Gastroesophageal sphincter (tissue), 4 donors: Measurements from ENCODE around the gene RASSF5. TPM values are rescaled to one million over a fixed set of nuclear protein-coding genes. Genes with fewer than 3 reads are reported as not detected.

Experiments used
- ATAC-seq: fragments of 150-250 bp; one replicate; pipeline ENCODE4 v1.9.1; 2016; ENCODE audit warnings: mild to moderate bottlenecking, moderate library complexity
- H3K27ac ChIP-seq, 4 donors: fragments of 200-600 bp; sonication (generic) in 3 of 4; 1 replicate in 3 of 4; 2 replicates in 1 of 4; pipeline ENCODE4 v1.5.1; 2016 to 2019
- H3K27me3 ChIP-seq: fragments of 200-600 bp; sonication (generic); one replicate; pipeline ENCODE4 v1.5.1; 2019
- H3K36me3 ChIP-seq, 2 donors: fragments of 200-600 bp; sonication (generic); one replicate each; pipeline ENCODE4 v1.5.1; 2019; ENCODE audit warnings: control low read depth in 1 of 2
- H3K4me1 ChIP-seq, 3 donors: fragments of 200-600 bp; sonication (generic); 1 replicate in 2 of 3; 2 replicates in 1 of 3; pipeline ENCODE4 v1.5.1; 2016 to 2019; ENCODE audit warnings: control low read depth in 2 of 3
- H3K4me3 ChIP-seq, 2 donors: fragments of 200-600 bp; sonication (generic); one replicate each; pipeline ENCODE4 v1.5.1; 2019; ENCODE audit warnings: mild to moderate bottlenecking in 1 of 2, moderate library complexity in 1 of 2
- H3K9me3 ChIP-seq, 3 donors: fragments of 200-600 bp; sonication (generic); one replicate each; pipeline ENCODE4 v1.5.1; 2017 to 2019; ENCODE audit warnings: control low read depth in 2 of 3
- EP300 ChIP-seq: sonication (generic); formaldehyde crosslinking; IDR thresholded peaks from one replicate; pipeline ENCODE4 v1.6.1; 2017; ENCODE audit warnings: antibody characterized with exemption, mild to moderate bottlenecking
- POLR2A ChIP-seq, 2 donors: fragments of 450-650 bp; IDR thresholded peaks; one replicate each; pipeline ENCODE4 v1.6.1; 2017; ENCODE audit warnings: antibody characterized with exemption in 2 of 2, mild to moderate bottlenecking in 2 of 2, moderate library complexity in 1 of 2
- POLR2AphosphoS5 ChIP-seq: sonication (generic); formaldehyde crosslinking; IDR thresholded peaks from one replicate; pipeline ENCODE4 v1.6.1; 2017; ENCODE audit warnings: antibody characterized with exemption
- WGBS, 2 donors: methylation state at CpG; one replicate each; pipeline ENCODE4 v1.1.5; 2018; ENCODE audit warnings: low coverage in 1 of 2; 5-methylcytosine and 5-hydroxymethylcytosine counted together
- total RNA-seq, 4 donors: library from RNA; depleted of rRNA; stranded (reverse); fragments of >200 nt; gene quantifications; one replicate each; pipeline ENCODE4 v1.1.0, GENCODE V29; 2016
- TF ChIP-seq, protein P1 (sequence below), 4 experiments: fragments of 200-600 bp in 2 of 4; fragments of 450-650 bp in 2 of 4; sonication (generic) in 1 of 4; IDR thresholded peaks; one replicate each; pipeline ENCODE4 v1.5.1; 2017 to 2019; ENCODE audit warnings: antibody characterized with exemption in 4 of 4, mild to moderate bottlenecking in 2 of 4, moderate library complexity in 2 of 4

Gene RASSF5
- total RNA-seq, 4 donors from 2014 or later, result 6.2 to 23.3 (median 8.5) TPM

DNA sequence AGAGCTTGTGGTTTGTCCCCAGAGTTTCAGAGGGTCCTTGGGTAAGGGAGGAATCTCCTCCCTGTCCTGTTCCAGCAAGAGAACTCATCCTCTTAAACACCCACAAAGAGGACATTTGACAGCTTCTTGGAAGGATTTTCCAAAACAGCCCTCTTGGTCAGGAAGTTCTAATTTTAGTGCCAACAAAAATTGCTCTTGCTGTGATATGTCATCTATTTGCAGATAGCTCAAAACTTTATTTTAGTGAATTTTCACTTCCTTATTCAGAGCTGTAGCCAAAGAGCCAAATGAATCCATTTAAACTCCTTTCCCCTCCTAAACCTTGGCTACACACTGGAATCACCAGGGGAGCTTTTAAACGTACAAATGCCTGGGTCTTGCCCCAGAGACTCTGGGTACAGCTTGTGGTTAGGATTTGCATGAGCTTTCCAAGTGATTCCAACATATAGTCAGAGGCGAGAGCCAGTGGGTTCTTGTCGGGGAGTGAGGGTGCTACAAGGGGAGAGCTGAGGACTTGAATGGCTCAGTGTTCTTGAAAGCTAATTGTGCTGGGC, 11.8 kb upstream of the RASSF5 start:
- ATAC-seq, result no peak
- Histone ChIP-seq H3K4me3 (no peak overlapping the region), H3K9me3 (no peaks in the 10 kb centered on the region), H3K4me1 (peaks cover 0 to 27% (median 14%) of the 10 kb centered on the region in 3 donors), H3K36me3 (peaks cover 0 to 7% of the 10 kb centered on the region in 2 donors), H3K27ac (peak overlapping the region in 3 of 4 donors; percentile 15 to 43 (median 41)), H3K27me3 (no peaks in the 10 kb centered on the region)
- TF ChIP-seq POLR2A (IDR thresholded peaks at IDR 0.05), result no peak
- TF ChIP-seq POLR2AphosphoS5, result peak; percentile 25
- 0 to 53% methylated on average over 1 to 3 of the region's 3 CpGs for WGBS, 2 donors

DNA sequence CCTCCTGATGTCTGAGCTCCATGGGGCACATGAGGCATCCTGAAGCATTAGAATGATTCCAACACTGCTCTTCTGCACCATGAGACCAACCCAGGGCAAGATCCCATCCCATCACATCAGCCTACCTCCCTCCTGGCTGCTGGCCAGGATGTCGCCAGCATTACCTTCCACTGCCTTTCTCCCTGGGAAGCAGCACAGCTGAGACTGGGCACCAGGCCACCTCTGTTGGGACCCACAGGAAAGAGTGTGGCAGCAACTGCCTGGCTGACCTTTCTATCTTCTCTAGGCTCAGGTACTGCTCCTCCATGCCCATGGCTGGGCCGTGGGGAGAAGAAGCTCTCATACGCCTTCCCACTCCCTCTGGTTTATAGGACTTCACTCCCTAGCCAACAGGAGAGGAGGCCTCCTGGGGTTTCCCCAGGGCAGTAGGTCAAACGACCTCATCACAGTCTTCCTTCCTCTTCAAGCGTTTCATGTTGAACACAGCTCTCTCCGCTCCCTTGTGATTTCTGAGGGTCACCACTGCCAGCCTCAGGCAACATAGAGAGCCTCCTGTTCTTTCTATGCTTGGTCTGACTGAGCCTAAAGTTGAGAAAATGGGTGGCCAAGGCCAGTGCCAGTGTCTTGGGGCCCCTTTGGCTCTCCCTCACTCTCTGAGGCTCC, 11.1 kb upstream of the RASSF5 start:
- 33 to 45% methylated on average over 1 to 6 of the region's 6 CpGs for WGBS, 2 donors
- H3K4me3 ChIP-seq, result no peak overlapping the region
- peaks cover 0 to 7% of the 10 kb centered on the region in 2 donors for H3K36me3 ChIP-seq
- no peak for TF ChIP-seq POLR2A (IDR thresholded peaks at IDR 0.05)
- TF ChIP-seq EP300, result no peak
- TF ChIP-seq POLR2AphosphoS5, result no peak
- TF ChIP-seq, protein P1, sequence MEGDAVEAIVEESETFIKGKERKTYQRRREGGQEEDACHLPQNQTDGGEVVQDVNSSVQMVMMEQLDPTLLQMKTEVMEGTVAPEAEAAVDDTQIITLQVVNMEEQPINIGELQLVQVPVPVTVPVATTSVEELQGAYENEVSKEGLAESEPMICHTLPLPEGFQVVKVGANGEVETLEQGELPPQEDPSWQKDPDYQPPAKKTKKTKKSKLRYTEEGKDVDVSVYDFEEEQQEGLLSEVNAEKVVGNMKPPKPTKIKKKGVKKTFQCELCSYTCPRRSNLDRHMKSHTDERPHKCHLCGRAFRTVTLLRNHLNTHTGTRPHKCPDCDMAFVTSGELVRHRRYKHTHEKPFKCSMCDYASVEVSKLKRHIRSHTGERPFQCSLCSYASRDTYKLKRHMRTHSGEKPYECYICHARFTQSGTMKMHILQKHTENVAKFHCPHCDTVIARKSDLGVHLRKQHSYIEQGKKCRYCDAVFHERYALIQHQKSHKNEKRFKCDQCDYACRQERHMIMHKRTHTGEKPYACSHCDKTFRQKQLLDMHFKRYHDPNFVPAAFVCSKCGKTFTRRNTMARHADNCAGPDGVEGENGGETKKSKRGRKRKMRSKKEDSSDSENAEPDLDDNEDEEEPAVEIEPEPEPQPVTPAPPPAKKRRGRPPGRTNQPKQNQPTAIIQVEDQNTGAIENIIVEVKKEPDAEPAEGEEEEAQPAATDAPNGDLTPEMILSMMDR (IDR thresholded peaks at IDR 0.05), result no peak
- peak overlapping the region in 3 of 4 donors; percentile 41 to 53 (median 43) for H3K27ac ChIP-seq
- no peak for ATAC-seq
- no peaks in the 10 kb centered on the region for H3K9me3 ChIP-seq
- H3K4me1 ChIP-seq, result peaks cover 0 to 32% (median 14%) of the 10 kb centered on the region in 3 donors
- no peaks in the 10 kb centered on the region for H3K27me3 ChIP-seq

GRCh38 chr1:206497363-206497762, 10.0 kb upstream of the RASSF5 start:
- ATAC-seq, result no peak
- WGBS, 2 donors, result no CpG with 5 or more reads among the region's 4 CpGs
- H3K27ac ChIP-seq, result no peak overlapping the region
- no peak overlapping the region for H3K4me3 ChIP-seq
- peaks cover 0 to 2% of the 10 kb centered on the region in 2 donors for H3K36me3 ChIP-seq
- H3K9me3 ChIP-seq, result no peaks in the 10 kb centered on the region
- peaks cover 0 to 43% (median 19%) of the 10 kb centered on the region in 3 donors for H3K4me1 ChIP-seq
- H3K27me3 ChIP-seq, result no peaks in the 10 kb centered on the region
- TF ChIP-seq POLR2AphosphoS5 (no peak), EP300 (no peak), POLR2A (IDR thresholded peaks at IDR 0.05) (no peak)
- TF ChIP-seq, protein P1 (IDR thresholded peaks at IDR 0.05), result no peak

GRCh38 chr1:206497774-206498173, 9.6 kb upstream of the RASSF5 start:
- Histone ChIP-seq H3K27ac (no peak overlapping the region), H3K36me3 (no peaks in the 10 kb centered on the region), H3K4me3 (no peak overlapping the region), H3K4me1 (peaks cover 0 to 44% (median 19%) of the 10 kb centered on the region in 3 donors), H3K9me3 (no peaks in the 10 kb centered on the region), H3K27me3 (no peaks in the 10 kb centered on the region)
- TF ChIP-seq POLR2A (IDR thresholded peaks at IDR 0.05), result no peak
- TF ChIP-seq, protein P1 (IDR thresholded peaks at IDR 0.05), result no peak
- TF ChIP-seq POLR2AphosphoS5, result no peak
- no peak for TF ChIP-seq EP300
- ATAC-seq, result no peak
- WGBS, 2 donors, result 60 to 72% methylated on average over 1 to 2 of the region's 3 CpGs

- no peak overlapping the region for H3K4me3 ChIP-seq
- H3K4me1 ChIP-seq, result peaks cover 0 to 47% (median 19%) of the 10 kb centered on the region in 3 donors
- peaks cover 4% of the 10 kb centered on the region for H3K27me3 ChIP-seq
- H3K9me3 ChIP-seq, result no peaks in the 10 kb centered on the region
- H3K36me3 ChIP-seq, result no peaks in the 10 kb centered on the region
- 100% methylated on average over 1 of the region's 2 CpGs for WGBS, 2 donors
- ATAC-seq, result no peak
- TF ChIP-seq, protein P1 (IDR thresholded peaks at IDR 0.05), result no peak
- TF ChIP-seq POLR2AphosphoS5, result no peak
- TF ChIP-seq EP300, result no peak
- TF ChIP-seq POLR2A (IDR thresholded peaks at IDR 0.05), result no peak
- no peak overlapping the region for H3K27ac ChIP-seq
Observed at GRCh38 chr1:206498685-206499084, 8.6 kb upstream of the RASSF5 start.
